ENCODE measurements around the gene NAV2. TPM values are rescaled to one million over a fixed set of nuclear protein-coding genes. Genes with fewer than 3 reads are reported as not detected.

NAV2 gene
- total RNA-seq, 1 experiment from 2014 or later = 46.3 TPM

DNA sequence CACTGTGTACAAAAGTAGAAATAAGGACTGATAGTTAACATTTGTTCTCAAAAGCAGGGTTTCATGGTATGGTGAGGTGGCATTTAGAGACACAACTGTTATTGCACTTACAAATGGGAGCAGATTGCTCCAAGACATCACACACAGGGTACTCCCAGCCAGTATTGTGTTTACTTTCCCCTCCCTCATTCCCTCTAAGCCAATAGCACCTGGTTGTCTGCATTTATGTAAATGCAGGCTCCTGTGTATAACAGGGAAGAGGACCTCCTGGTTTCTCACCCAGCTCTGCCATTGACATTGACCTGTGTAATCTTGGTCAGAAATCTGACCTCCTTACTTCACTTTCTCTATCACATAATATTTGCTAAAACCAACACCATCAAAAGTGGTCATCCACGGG is 154.4 kb downstream of the NAV2 start:
- DNase-seq = no peak
- no peak overlapping the region for H4K91ac ChIP-seq (ENCODE audit: insufficient read length, low read depth, low read length)
- H3K9me3 ChIP-seq (ENCODE audit: control insufficient read depth, low read depth, low read length) = no peaks in the 10 kb centered on the region
- no peak overlapping the region for H3K56ac ChIP-seq (ENCODE audit: insufficient read length, low read depth, low read length)
- H4K5ac ChIP-seq (ENCODE audit: insufficient read length, low read depth, low read length) = no peak overlapping the region
- H3K4me1 Mint-ChIP-seq = peaks cover 55 to 63% of the 10 kb centered on the region in 2 experiments
- H3K27ac ChIP-seq (ENCODE audit: insufficient read length, low read depth, low read length) = no peak overlapping the region
- no peak overlapping the region for H2AK5ac ChIP-seq (ENCODE audit: insufficient read length, low read length)
- no peak overlapping the region for H3K4ac ChIP-seq (ENCODE audit: low read depth, low read length)
- no peak overlapping the region for H3K14ac ChIP-seq (ENCODE audit: insufficient read depth, low read length)
- H3T11ph ChIP-seq (ENCODE audit: low read length) = no peak overlapping the region
- no peaks in the 10 kb centered on the region; a peak in 1 of 5 replicates for H3K9me3 Mint-ChIP-seq
- H3K9ac ChIP-seq (ENCODE audit: extremely low read depth, insufficient read length, low read length) = no peak overlapping the region
- H3K36me3 Mint-ChIP-seq (ENCODE audit: insufficient read depth in 1 of 3, low read depth in 3 of 3) = peaks cover 5 to 11% (median 9%) of the 10 kb centered on the region in 3 experiments; a peak in 6 of 7 replicates
- no peak overlapping the region for H2BK15ac ChIP-seq (ENCODE audit: low read depth, low read length)
- no CpG with 5 or more reads among the region's 1 CpG for WGBS (ENCODE audit: extremely low coverage, insufficient read length, low lambda C conversion rate)
- no peak overlapping the region for H2BK12ac ChIP-seq (ENCODE audit: insufficient read length, low read depth, low read length)
- no peak overlapping the region for H3K23ac ChIP-seq (ENCODE audit: insufficient read length, low read depth, low read length)
- H3K23me2 ChIP-seq (ENCODE audit: insufficient read length, low read depth, low read length, poor library complexity, severe bottlenecking) = no peaks in the 10 kb centered on the region
- H3K27me3 Mint-ChIP-seq (ENCODE audit: low read depth) = no peaks in the 10 kb centered on the region
- H3K79me2 ChIP-seq (ENCODE audit: insufficient read depth, low read length) = no peaks in the 10 kb centered on the region
- H3K79me1 ChIP-seq (ENCODE audit: insufficient read depth, low read depth, low read length, poor library complexity, severe bottlenecking) = no peaks in the 10 kb centered on the region
- H3K4me2 ChIP-seq (ENCODE audit: insufficient read depth, insufficient read length, low read length) = no peak overlapping the region
- no peaks in the 10 kb centered on the region for H3K27me3 ChIP-seq (ENCODE audit: insufficient read depth, low read length)
- no peak overlapping the region for H2BK120ac ChIP-seq (ENCODE audit: low read depth, low read length, poor library complexity, severe bottlenecking)
- H4K8ac ChIP-seq (replicated peaks; ENCODE audit: insufficient read length, low read depth, low read length) = no peak overlapping the region
- H2BK5ac ChIP-seq (ENCODE audit: insufficient read length, low read length) = no peak overlapping the region
- no peak overlapping the region for H3K18ac ChIP-seq (ENCODE audit: insufficient read length, low read depth, low read length)
- H2AFZ ChIP-seq (ENCODE audit: low read length) = no peak overlapping the region
- no peaks in the 10 kb centered on the region for H4K20me1 ChIP-seq (ENCODE audit: control insufficient read depth, insufficient read depth, insufficient read length)
- no peak overlapping the region for H2BK20ac ChIP-seq (ENCODE audit: low read depth, low read length, poor library complexity, severe bottlenecking)
- no peak overlapping the region for H3K4me3 Mint-ChIP-seq
- peaks cover 15% of the 10 kb centered on the region for H3K4me1 ChIP-seq (ENCODE audit: insufficient read depth, low read length)
- TF ChIP-seq, protein P1, sequence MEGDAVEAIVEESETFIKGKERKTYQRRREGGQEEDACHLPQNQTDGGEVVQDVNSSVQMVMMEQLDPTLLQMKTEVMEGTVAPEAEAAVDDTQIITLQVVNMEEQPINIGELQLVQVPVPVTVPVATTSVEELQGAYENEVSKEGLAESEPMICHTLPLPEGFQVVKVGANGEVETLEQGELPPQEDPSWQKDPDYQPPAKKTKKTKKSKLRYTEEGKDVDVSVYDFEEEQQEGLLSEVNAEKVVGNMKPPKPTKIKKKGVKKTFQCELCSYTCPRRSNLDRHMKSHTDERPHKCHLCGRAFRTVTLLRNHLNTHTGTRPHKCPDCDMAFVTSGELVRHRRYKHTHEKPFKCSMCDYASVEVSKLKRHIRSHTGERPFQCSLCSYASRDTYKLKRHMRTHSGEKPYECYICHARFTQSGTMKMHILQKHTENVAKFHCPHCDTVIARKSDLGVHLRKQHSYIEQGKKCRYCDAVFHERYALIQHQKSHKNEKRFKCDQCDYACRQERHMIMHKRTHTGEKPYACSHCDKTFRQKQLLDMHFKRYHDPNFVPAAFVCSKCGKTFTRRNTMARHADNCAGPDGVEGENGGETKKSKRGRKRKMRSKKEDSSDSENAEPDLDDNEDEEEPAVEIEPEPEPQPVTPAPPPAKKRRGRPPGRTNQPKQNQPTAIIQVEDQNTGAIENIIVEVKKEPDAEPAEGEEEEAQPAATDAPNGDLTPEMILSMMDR (conservative IDR thresholded peaks at IDR 0.05) = no peak
- no peak overlapping the region for H3K27ac Mint-ChIP-seq
